NB4 (cell line): ENCODE data around the gene C4BPA.

Experiments
- DNase-seq: peaks from one replicate; pipeline ENCODE4 v3.0.0; 2010; ENCODE audit warnings: low read depth
- H3K4me3 ChIP-seq: one replicate; pipeline ENCODE4 v1.5.1; 2011; ENCODE audit warnings: mild to moderate bottlenecking, low read depth, low read length, moderate library complexity
- MYC ChIP-seq: IDR thresholded peaks from 2 replicates; pipeline ENCODE4 v1.6.1; 2011; ENCODE audit warnings: low read depth, low read length
- POLR2A ChIP-seq: IDR thresholded peaks from 2 replicates; pipeline ENCODE4 v1.6.1; 2011; ENCODE audit warnings: mild to moderate bottlenecking; ENCODE audit not compliant: insufficient read length; ENCODE audit errors: extremely low read depth
- TF ChIP-seq, protein P1 (sequence below): IDR thresholded peaks from 2 replicates; pipeline ENCODE4 v1.6.1; 2011; ENCODE audit warnings: low read depth, low read length
- TF ChIP-seq, protein P2 (sequence below): IDR thresholded peaks from one replicate; pipeline ENCODE4 v1.5.1; 2012; ENCODE audit warnings: low read depth, low read length

Gene C4BPA

GRCh38 chr1:207145401-207146058 is 41.5 kb downstream of the C4BPA start:
- no peak for TF ChIP-seq POLR2A
- TF ChIP-seq, protein P1, sequence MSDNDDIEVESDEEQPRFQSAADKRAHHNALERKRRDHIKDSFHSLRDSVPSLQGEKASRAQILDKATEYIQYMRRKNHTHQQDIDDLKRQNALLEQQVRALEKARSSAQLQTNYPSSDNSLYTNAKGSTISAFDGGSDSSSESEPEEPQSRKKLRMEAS, result peak; percentile 27; the same call in 1 of the 2 replicates
- DNase-seq, result peak; percentile 67
- no peak overlapping the region for H3K4me3 ChIP-seq

- TF ChIP-seq POLR2A (no peak), MYC (no peak)
- TF ChIP-seq, protein P2, sequence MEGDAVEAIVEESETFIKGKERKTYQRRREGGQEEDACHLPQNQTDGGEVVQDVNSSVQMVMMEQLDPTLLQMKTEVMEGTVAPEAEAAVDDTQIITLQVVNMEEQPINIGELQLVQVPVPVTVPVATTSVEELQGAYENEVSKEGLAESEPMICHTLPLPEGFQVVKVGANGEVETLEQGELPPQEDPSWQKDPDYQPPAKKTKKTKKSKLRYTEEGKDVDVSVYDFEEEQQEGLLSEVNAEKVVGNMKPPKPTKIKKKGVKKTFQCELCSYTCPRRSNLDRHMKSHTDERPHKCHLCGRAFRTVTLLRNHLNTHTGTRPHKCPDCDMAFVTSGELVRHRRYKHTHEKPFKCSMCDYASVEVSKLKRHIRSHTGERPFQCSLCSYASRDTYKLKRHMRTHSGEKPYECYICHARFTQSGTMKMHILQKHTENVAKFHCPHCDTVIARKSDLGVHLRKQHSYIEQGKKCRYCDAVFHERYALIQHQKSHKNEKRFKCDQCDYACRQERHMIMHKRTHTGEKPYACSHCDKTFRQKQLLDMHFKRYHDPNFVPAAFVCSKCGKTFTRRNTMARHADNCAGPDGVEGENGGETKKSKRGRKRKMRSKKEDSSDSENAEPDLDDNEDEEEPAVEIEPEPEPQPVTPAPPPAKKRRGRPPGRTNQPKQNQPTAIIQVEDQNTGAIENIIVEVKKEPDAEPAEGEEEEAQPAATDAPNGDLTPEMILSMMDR, result no peak
- TF ChIP-seq, protein P1, result no peak
- DNase-seq, result no peak
- H3K4me3 ChIP-seq, result no peak overlapping the region
These were observed 47.9 kb downstream of the C4BPA start for GRCh38 chr1:207151920-207152319.

DNA sequence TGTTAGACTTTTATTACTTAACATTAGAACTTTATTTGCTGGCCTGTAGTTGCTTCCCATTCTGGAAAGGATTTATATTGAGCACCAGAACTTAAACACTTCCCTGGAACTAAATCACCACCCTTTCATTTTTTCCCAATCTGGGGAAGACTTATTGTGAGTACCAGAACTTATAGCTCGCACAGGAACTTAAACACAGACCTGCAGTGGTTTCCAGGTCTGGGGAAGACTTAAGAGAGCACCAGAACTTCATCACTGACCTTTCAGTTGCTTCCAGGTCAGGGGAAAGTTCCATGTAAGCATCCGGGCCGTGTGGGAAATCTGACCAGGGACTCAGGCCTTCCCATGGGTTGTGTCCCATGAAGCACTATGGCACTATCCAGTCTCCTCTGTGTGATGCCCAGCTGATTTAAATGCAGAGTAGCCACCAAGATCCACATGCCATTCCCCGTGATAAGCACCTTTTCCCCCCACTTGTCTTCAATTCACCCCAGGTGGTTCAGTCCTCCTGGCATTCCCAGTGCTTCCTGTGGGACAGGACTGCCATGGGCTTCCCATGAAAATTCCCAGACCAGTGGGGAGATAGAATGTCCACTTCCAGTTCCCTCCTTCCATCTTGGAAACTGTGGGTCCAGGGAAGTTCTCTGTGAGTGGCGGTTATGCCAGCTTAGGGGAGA is 48.9 kb downstream of the C4BPA start:
- TF ChIP-seq, protein P1, result no peak
- TF ChIP-seq MYC, result no peak
- no peak for TF ChIP-seq POLR2A
- TF ChIP-seq, protein P2, result no peak
- no peak overlapping the region for H3K4me3 ChIP-seq
- DNase-seq, result no peak

DNA sequence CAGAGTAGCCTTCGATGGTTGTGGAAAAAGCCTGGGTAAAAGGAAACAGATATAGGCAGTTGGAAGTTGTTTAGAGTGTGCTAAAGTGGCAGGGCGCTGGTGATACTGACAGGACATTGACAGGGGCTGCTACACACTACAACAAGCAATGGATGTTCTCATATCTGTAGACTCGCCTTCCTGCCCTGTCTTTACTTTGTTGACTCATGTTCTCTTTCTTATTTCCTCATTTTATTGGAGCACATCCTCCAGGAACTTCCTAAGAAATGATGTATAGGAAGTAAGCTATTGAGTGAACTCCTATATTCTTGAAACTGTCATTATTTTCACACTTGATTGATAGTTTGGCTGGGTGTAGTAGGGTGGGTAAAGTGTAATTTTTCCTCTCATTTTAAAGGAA is 51.0 kb downstream of the C4BPA start:
- H3K4me3 ChIP-seq, result no peak overlapping the region
- TF ChIP-seq, protein P1, result no peak
- DNase-seq, result peak; percentile 14

DNA sequence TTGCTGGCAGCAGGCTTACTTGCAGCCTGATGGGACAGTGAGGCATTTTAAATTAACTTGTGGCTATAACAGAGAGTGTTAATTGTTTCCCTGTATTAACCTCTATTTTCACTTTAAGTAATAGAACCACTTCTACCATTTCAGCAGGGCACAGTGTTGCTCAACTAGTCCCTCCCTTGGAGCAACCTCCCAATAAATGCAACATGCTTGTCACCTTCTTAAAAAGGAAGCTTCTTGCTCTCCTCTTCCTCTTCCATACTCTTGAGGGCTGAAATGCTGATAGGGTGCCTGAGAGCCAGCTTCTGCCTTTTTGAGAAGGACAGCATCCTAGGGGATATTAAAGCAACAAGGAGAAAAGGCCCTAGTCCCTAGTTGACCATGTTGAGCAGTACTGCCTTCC is 52.1 kb downstream of the C4BPA start:
- TF ChIP-seq, protein P2, result no peak
- TF ChIP-seq POLR2A (no peak), MYC (no peak)
- TF ChIP-seq, protein P1, result no peak
- peak; percentile 81 for DNase-seq
- no peak overlapping the region for H3K4me3 ChIP-seq

DNA sequence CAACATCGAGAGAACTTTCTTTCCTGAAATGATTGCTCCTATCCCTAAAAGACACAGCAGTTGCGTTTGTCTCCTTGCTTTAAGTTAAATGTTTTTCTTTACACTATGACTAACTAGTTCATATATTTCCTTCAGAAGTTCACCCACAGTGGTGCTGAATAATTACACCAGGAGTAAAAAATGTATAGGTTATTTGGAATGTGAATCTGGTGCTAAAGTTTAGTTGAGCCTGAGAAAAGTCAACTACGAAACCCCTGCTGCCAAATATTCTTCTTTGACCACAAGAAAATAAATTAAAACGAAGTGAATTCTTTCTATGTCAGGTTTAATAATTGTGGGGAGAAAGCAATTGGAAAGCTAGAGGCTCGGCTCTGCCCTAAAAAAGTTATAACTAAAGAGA is 52.8 kb downstream of the C4BPA start:
- no peak for DNase-seq
- TF ChIP-seq, protein P2, result no peak
- TF ChIP-seq MYC (no peak), POLR2A (no peak)
- TF ChIP-seq, protein P1, result no peak
- H3K4me3 ChIP-seq, result no peak overlapping the region
